ENCODE results near the gene ABCD3. TPM values are rescaled to one million over a fixed set of nuclear protein-coding genes. Genes with fewer than 3 reads are reported as not detected.

Gene ABCD3
- total RNA-seq, 1 donor from 2014 or later = 22.3 TPM

Other genes with a start within 250 kb of the ABCD3 start
- gene ARHGAP29, start 180.8 kb upstream of the ABCD3 start, total RNA-seq = 131 and 132 TPM in 2 replicates
- gene F3, start 123.4 kb downstream of the ABCD3 start, total RNA-seq = 179 and 246 TPM in 2 replicates

Data from epithelial cell of proximal tubule (primary cell).